Ascending aorta (tissue), 2 donors: Measurements from ENCODE around the gene GLRX3. TPM values are rescaled to one million over a fixed set of nuclear protein-coding genes. Genes with fewer than 3 reads are reported as not detected.
"Not testable (repeated sequence)": the region's sequence is repeated elsewhere in the genome, so short reads cannot be mapped to it uniquely, and the experiment has no call there.

Source experiments
- DNase-seq, 2 donors: peaks; one replicate each; pipeline ENCODE4 v3.0.0-alpha.2; 2019; ENCODE audit warnings: low spot score in 2 of 2
- H3K27ac ChIP-seq, 2 donors: fragments of 200-600 bp; sonication (generic); one replicate each; pipeline ENCODE4 v1.5.1; 2016 to 2017; ENCODE audit warnings: mild to moderate bottlenecking in 1 of 2
- H3K27me3 ChIP-seq: fragments of 200-600 bp; sonication (generic); one replicate; pipeline ENCODE4 v1.5.1; 2017
- H3K36me3 ChIP-seq, 2 donors: fragments of 200-600 bp; sonication (generic); one replicate each; pipeline ENCODE4 v1.5.1; 2016
- H3K4me1 ChIP-seq, 2 donors: fragments of 200-600 bp; sonication (generic); one replicate each; pipeline ENCODE4 v1.5.1; 2016 to 2017; ENCODE audit warnings: mild to moderate bottlenecking in 1 of 2
- H3K4me3 ChIP-seq, 2 donors: fragments of 200-600 bp; sonication (generic); one replicate each; pipeline ENCODE4 v1.5.1; 2016 to 2017; ENCODE audit warnings: mild to moderate bottlenecking in 1 of 2
- H3K9me3 ChIP-seq, 2 donors: fragments of 200-600 bp; sonication (generic); one replicate each; pipeline ENCODE4 v1.5.1; 2016
- CTCF ChIP-seq, 3 experiments: fragments of 200-600 bp in 2 of 3; fragments of 450-650 bp in 1 of 3; sonication (generic) in 2 of 3; IDR thresholded peaks; one replicate each; pipeline ENCODE4 v1.5.1; 2016 to 2019; ENCODE audit warnings: antibody characterized with exemption in 3 of 3, mild to moderate bottlenecking in 1 of 3, moderate library complexity in 1 of 3
- intact Hi-C: fragments of 100-400 bp; cut with DNase I; formaldehyde crosslinking; loops from one replicate; pipeline ENCODE4 v1.15.1; 2023
- total RNA-seq: library from RNA; depleted of rRNA; stranded (reverse); fragments of >200 nt; gene quantifications from one replicate; pipeline ENCODE4 v1.1.0, GENCODE V29; 2016

The GLRX3 gene
- 30.7 TPM for total RNA-seq

- Histone ChIP-seq H3K4me1 (peaks cover 10 to 25% of the 10 kb centered on the region in 2 donors), H3K27ac (peak within 1 kb of the TSS; percentile 77 to 82), H3K4me3 (peak within 1 kb of the TSS; percentile 95 to 98), H3K9me3 (no peaks in the 10 kb centered on the region), H3K27me3 (no peaks in the 10 kb centered on the region), H3K36me3 (no peaks in the 10 kb centered on the region)
- DNase-seq: peak; percentile 42 to 93
- no peak for TF ChIP-seq CTCF (IDR thresholded peaks at IDR 0.05)
- intact Hi-C loops: loop anchor here (1.0 to 5.0 kb wide), 2 partner anchors 26 to 174 kb away; partner anchors contain the start of genes C10orf143 and EBF3
Observed at GRCh38 chr10:130136226-130137089, at the start of gene GLRX3. Gene GLRX3, plus strand, starts transcription at chr10:130136391. Its CDS starts 30 bp downstream, at chr10:130136421.

GRCh38 chr10:130090565-130090964 lies 45.6 kb upstream of the GLRX3 start:
- H3K9me3 ChIP-seq, H3K36me3 ChIP-seq, H3K27ac ChIP-seq, H3K27me3 ChIP-seq, H3K4me1 ChIP-seq, intact Hi-C loops, DNase-seq, H3K4me3 ChIP-seq: not testable (repeated sequence)

GRCh38 chr10:130099344-130099743 lies 36.8 kb upstream of the GLRX3 start:
- H3K27me3 ChIP-seq: no peaks in the 10 kb centered on the region
- no peaks in the 10 kb centered on the region for H3K4me1 ChIP-seq
- intact Hi-C loops: no loop called here
- no peak for TF ChIP-seq CTCF (IDR thresholded peaks at IDR 0.05)
- H3K27ac ChIP-seq: no peak overlapping the region
- no peaks in the 10 kb centered on the region for H3K9me3 ChIP-seq
- no peak for DNase-seq
- no peak overlapping the region for H3K4me3 ChIP-seq
- peaks cover 0 to 4% of the 10 kb centered on the region in 2 donors for H3K36me3 ChIP-seq

- no peak overlapping the region for H3K27ac ChIP-seq
- TF ChIP-seq CTCF (IDR thresholded peaks at IDR 0.05): no peak
- no peaks in the 10 kb centered on the region for H3K27me3 ChIP-seq
Observed at GRCh38 chr10:130105724-130106123, 30.5 kb upstream of the GLRX3 start.

GRCh38 chr10:130108146-130108545 lies 28.0 kb upstream of the GLRX3 start:
- H3K27me3 ChIP-seq, H3K4me3 ChIP-seq, H3K36me3 ChIP-seq, H3K27ac ChIP-seq, intact Hi-C loops, H3K9me3 ChIP-seq, DNase-seq: not testable (repeated sequence)
- H3K4me1 ChIP-seq: peaks cover 6 to 16% of the 10 kb centered on the region in 2 donors

More at GRCh38 chr10:130105724-130106123, 30.5 kb upstream of the GLRX3 start:
- Histone ChIP-seq H3K4me3 (no peak overlapping the region), H3K4me1 (peaks cover 4 to 6% of the 10 kb centered on the region in 2 donors), H3K36me3 (peaks cover 0 to 4% of the 10 kb centered on the region in 2 donors), H3K9me3 (no peaks in the 10 kb centered on the region)
- intact Hi-C loops: no loop called here
- DNase-seq: no peak

DNA sequence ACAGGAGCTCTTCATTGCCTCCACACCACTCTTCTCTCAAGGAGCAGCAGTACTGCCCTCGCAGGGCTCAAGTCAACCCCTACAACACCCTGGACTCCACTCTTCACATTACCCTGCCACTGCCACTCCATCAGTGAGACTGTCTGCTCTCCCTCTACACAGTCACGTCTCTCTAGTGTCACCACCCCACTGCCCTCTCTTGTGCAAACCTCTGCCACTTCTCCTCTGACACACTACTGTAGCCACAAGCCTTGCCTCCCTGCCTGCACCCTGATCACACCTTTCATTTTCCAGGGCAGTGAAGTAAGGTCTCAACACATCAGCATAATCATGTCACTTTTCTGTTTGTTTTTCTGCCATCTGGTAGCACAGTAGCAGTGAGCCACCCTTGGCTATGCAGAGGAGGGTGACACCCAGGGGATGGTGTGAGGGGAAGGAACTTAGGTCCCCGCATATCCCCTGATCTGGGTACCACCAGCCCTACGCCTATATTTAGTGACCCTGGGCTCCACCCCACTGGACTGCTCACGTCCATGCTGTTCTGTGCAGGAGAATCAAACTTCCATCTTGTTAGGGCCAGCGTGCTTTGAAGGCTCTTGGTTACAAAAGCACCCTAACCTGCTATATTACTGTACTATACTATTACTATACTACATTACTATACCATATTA lies 27.1 kb upstream of the GLRX3 start:
- intact Hi-C loops: no loop called here
- Histone ChIP-seq H3K4me3 (peak overlapping the region; percentile 64 to 85), H3K27me3 (no peaks in the 10 kb centered on the region), H3K9me3 (no peaks in the 10 kb centered on the region), H3K36me3 (peaks cover under 1 to 3% of the 10 kb centered on the region in 2 donors), H3K27ac (peak overlapping the region in 1 of 2 donors; percentile 92), H3K4me1 (peaks cover 6 to 16% of the 10 kb centered on the region in 2 donors)
- TF ChIP-seq CTCF (IDR thresholded peaks at IDR 0.05): no peak
- DNase-seq: no peak
